Measurements from ENCODE around the gene MRPL24.

Gene MRPL24

DNA sequence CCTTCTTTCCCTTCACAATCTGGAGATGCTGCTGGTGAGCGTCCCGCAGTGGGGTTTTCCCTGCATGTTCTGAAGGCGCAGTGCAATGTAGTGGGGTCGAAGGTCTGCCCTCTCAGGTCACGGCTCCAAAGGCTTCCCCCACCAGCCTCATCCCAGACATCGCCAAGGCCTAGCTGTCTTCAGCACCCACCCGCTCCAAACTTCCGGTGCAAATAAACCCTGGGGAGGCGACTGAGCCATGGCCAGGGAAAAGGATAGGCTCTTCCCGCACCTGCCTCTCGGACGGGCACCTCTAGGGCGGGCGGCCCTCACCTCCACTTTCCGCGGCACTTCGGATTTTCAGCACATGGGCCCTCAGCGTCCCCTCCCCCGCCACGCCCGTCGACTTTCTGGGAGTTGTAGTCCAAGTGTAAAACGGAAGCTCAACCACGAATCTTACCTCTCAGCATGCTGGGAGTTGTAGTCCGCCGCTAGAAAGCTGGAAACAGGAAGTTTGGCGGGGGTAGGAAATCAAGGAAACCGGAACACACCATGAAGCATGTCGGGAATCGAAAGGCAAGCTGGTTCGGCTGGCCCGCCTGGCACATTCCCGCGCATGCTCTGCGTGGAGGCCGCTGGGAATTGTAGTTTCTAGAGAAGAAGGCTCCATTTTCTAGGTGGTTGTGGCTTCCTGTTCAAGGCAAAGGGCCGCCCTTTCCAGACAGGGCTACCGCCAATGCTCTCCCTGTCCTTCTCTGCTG, at the start of gene MRPL24:
Gene MRPL24 (minus strand): TSS at position 348 of the 740 bp plus-strand sequence. CDS start 2,384 bp downstream, outside the sequence.
- TF ChIP-seq, protein P1, sequence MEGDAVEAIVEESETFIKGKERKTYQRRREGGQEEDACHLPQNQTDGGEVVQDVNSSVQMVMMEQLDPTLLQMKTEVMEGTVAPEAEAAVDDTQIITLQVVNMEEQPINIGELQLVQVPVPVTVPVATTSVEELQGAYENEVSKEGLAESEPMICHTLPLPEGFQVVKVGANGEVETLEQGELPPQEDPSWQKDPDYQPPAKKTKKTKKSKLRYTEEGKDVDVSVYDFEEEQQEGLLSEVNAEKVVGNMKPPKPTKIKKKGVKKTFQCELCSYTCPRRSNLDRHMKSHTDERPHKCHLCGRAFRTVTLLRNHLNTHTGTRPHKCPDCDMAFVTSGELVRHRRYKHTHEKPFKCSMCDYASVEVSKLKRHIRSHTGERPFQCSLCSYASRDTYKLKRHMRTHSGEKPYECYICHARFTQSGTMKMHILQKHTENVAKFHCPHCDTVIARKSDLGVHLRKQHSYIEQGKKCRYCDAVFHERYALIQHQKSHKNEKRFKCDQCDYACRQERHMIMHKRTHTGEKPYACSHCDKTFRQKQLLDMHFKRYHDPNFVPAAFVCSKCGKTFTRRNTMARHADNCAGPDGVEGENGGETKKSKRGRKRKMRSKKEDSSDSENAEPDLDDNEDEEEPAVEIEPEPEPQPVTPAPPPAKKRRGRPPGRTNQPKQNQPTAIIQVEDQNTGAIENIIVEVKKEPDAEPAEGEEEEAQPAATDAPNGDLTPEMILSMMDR (IDR thresholded peaks at IDR 0.05; ENCODE audit: low read depth, low read length), result no peak

DNA sequence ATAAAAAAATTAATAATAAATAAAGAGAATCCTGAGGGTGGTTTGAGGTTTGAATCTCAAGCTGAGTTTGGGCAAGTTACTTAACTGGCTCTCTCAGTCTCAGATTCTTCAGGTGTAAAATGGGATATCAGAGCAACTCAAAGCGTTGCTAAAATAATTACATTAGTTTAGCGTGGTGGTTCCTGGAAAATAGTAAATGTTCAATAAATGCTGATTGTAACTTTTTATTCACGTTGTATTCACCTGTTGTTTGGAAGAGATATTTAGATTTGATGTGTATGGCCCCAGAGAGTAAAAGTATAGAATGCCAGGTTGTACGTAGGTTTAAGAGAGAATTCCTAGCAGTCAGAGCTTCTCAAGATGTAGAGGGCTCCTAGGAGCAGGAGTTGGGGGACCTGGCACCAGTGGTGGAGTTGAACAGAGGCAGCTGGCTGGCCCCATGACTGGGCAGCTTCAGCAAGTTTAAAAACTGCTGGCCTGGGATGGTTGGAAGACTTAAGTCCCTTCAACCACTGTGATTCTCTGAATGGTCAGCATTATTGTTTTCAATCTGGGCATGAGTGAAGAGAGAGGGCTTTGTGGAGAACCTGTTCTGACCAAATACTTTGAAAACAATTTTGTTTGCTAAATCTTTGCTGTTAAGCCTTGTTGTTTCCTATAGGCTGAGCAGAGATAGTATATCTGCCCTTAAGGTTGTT, 48.9 kb upstream of the MRPL24 start:
- H3K4me3 ChIP-seq (ENCODE audit: low read depth, low read length), result no peak overlapping the region
- TF ChIP-seq, protein P1 (IDR thresholded peaks at IDR 0.05; ENCODE audit: low read depth, low read length), result no peak

More for the DNA sequence above, at the start of gene MRPL24:
- H3K4me3 ChIP-seq (ENCODE audit: low read depth, low read length), result peak within 1 kb of the TSS; percentile 82

DNA sequence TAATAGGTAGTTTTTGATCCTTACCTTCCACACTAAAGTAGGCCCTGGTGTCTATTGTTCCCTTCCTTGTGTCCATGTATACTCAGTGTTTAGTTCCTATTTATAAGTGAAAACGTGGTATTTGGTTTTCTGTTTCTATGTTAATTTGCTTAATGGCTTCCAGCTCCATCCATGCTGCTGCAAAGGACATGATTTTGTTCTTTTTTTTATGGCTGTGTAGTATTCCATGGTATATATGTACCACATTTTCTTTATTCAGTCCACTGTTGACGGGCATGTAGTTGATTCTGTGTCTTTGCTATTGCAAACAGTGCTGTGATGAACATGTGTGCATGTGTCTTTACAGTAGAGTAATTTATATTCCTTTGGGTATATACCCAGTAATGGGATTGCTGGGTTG, 47.2 kb upstream of the MRPL24 start:
- TF ChIP-seq, protein P1 (IDR thresholded peaks at IDR 0.05; ENCODE audit: low read depth, low read length), result no peak
- no peak overlapping the region for H3K4me3 ChIP-seq (ENCODE audit: low read depth, low read length)

DNA sequence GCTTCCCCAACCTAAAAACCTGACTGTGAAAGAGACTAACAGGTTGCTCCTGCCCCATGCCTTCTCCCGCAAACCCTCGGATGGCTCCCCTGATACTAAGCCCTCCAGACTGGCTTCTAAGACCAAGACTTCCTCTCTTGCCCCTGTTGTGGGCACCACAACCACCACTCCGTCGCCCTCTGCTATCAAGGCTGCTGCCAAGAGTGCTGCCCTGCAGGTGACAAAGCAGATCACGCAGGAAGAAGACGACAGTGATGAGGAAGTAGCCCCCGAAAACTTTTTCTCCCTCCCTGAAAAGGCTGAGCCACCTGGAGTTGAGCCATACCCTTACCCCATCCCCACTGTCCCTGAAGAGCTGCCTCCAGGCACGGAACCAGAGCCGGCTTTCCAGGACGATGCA, 45.8 kb upstream of the MRPL24 start:
- H3K4me3 ChIP-seq (ENCODE audit: low read depth, low read length), result no peak overlapping the region
- TF ChIP-seq, protein P1 (IDR thresholded peaks at IDR 0.05; ENCODE audit: low read depth, low read length), result no peak

DNA sequence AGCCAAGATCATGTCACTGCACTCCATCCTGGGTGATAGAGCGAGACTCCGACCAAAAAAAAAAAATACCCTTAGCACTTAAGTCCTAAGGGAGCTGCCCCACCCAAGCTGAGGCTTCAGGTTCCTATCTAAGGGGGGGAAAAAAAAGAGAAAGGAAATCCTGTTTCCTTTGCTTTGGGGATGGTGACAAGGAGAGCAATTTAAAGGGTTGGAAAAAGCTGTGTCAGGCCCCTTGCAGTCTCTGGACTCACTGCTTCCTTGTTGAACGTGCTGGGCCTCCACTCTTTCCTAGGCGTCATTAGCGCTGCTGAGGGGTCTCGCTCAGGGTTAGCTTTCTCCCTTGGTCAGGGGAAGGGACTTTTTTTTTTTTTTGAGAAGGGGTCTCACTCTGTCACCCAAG, 44.6 kb upstream of the MRPL24 start:
- no peak overlapping the region for H3K4me3 ChIP-seq (ENCODE audit: low read depth, low read length)
- TF ChIP-seq, protein P1 (IDR thresholded peaks at IDR 0.05; ENCODE audit: low read depth, low read length), result no peak

DNA sequence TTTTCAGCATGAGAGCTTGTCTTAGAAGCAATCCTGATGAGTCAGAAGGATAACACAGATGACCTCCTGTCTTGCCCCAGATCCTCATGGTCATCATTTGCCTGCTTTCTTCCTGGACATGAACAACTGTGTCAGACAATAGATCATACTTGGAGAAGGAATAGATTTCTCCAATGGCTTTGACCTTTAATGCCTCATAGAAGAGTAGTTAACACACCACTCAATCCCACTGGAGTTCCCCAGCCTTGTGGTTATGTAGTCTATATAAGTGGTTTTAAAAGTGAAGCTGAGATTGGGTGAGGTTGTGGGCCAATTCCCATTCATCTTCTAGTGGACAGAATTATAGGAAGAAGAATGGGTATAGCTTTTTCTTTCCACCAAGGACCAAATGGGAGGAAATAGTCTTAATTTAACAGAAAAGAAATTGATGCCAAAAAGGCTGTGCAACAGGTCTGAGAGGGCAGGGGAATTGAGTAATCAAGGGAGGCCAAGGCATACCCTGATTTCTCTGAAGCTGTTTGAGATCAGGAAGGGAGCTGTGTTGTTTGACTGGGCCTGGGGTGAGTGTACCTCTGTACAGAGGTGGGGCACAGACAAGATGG, 40.8 kb upstream of the MRPL24 start:
- H3K4me3 ChIP-seq (ENCODE audit: low read depth, low read length), result no peak overlapping the region
- TF ChIP-seq, protein P1 (IDR thresholded peaks at IDR 0.05; ENCODE audit: low read depth, low read length), result no peak

DNA sequence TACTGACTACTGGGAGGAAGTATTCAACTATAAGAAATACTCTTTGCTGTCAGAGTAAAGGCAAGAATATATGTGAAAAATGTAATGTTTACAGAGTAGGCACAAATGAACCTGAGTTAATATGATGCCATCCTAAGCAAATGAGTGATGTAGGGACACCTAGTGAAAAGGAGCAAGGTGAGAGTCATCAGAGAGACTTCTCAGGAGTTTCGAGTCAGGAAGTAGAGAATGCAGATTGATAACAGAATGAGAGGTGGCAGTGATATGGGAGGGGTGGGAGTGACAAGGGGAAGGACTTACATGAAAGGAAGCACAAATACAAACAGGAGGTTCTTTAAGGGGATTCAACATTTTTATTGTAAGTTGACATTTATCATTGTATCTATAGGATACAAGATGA, 36.7 kb upstream of the MRPL24 start:
- no peak overlapping the region for H3K4me3 ChIP-seq (ENCODE audit: low read depth, low read length)

More for the DNA sequence above, 36.7 kb upstream of the MRPL24 start:
- TF ChIP-seq, protein P1 (IDR thresholded peaks at IDR 0.05; ENCODE audit: low read depth, low read length), result no peak
